H1 (cell line): Measurements from ENCODE around the gene CFAP161. TPM values are rescaled to one million over a fixed set of nuclear protein-coding genes. Genes with fewer than 3 reads are reported as not detected.

ENCODE experiments used
- CTCF ChIA-PET: fragments of 300-600 bp; sonication (Branson Sonifier 250); formaldehyde crosslinking; loops from one replicate; lab custom pipeline; 2021; ENCODE audit not compliant: partially characterized antibody; lab: Charles Lee
- POLR2A ChIA-PET: fragments of 300-600 bp; sonication (Branson Sonifier 250); formaldehyde crosslinking; loops from one replicate; lab custom pipeline; 2021; ENCODE audit warnings: inconsistent platforms; ENCODE audit not compliant: partially characterized antibody; lab: Charles Lee
- DNase-seq, 2 experiments: peaks; one replicate each; pipeline versions ENCODE4 v3.0.0 to v3.0.0-alpha.2; 2010 to 2022; ENCODE audit warnings: low spot score in 2 of 2, low read depth in 1 of 2, mixed read lengths in 1 of 2
- FAIRE-seq: peaks from 2 replicates; lab custom pipeline; 2011; peaks lifted over from hg19 to GRCh38; lab: Jason Lieb, UNC
- H2AFZ ChIP-seq: 2 replicates; pipeline ENCODE4 v1.8.1; 2012; ENCODE audit warnings: low read length, inconsistent platforms
- H2AK5ac ChIP-seq: 2 replicates; pipeline ENCODE4 v1.6.1; 2013; ENCODE audit warnings: low read depth, low read length
- H2BK120ac ChIP-seq: replicated peaks from 2 replicates; pipeline ENCODE3; 2013; ENCODE audit warnings: low read depth, low read length, inconsistent platforms
- H2BK12ac ChIP-seq: 2 replicates; pipeline ENCODE4 v1.6.1; 2013; ENCODE audit warnings: low read depth, low read length
- H2BK15ac ChIP-seq: 2 replicates; pipeline ENCODE4 v1.6.1; 2013; ENCODE audit warnings: low read length
- H2BK20ac ChIP-seq: 2 replicates; pipeline ENCODE4 v1.6.1; 2013; ENCODE audit warnings: low read length
- H2BK5ac ChIP-seq: 2 replicates; pipeline ENCODE4 v1.6.1; 2013; ENCODE audit warnings: low read depth, low read length
- H3K14ac ChIP-seq: 2 replicates; pipeline ENCODE4 v1.6.1; 2013; ENCODE audit warnings: inconsistent platforms; ENCODE audit not compliant: insufficient read length
- H3K18ac ChIP-seq: 2 replicates; pipeline ENCODE4 v1.6.1; 2013; ENCODE audit warnings: low read length; ENCODE audit errors: extremely low read depth
- H3K23ac ChIP-seq: 2 replicates; pipeline ENCODE4 v1.6.1; 2013; ENCODE audit warnings: inconsistent platforms; ENCODE audit not compliant: insufficient read length
- H3K23me2 ChIP-seq: 2 replicates; pipeline ENCODE4 v1.6.1; 2013; ENCODE audit warnings: low read depth, low read length
- H3K27ac ChIP-seq: 2 replicates; pipeline ENCODE4 v1.6.1; 2011; ENCODE audit warnings: low read depth, low read length, inconsistent platforms
- H3K27me3 ChIP-seq, 4 experiments: replicated peaks in 1 of 4; 1 replicate in 1 of 4; 2 replicates in 3 of 4; pipeline versions ENCODE4 v1.6.1 to v1.8.1; 2011 to 2013; ENCODE audit warnings: low read length in 3 of 4, mild to moderate bottlenecking in 3 of 4, inconsistent platforms in 2 of 4, mixed read lengths in 2 of 4, moderate library complexity in 1 of 4; ENCODE audit not compliant: control insufficient read depth in 3 of 4, insufficient read depth in 3 of 4; ENCODE audit errors: extremely low read depth in 1 of 4
- H3K36me3 ChIP-seq, 4 experiments: 2 replicates each; pipeline versions ENCODE4 v1.6.1 to v1.8.1; 2011 to 2013; ENCODE audit warnings: mild to moderate bottlenecking in 4 of 4, low read length in 3 of 4, moderate library complexity in 2 of 4, control low read depth in 1 of 4, inconsistent platforms in 1 of 4; ENCODE audit not compliant: insufficient read depth in 4 of 4, control insufficient read depth in 2 of 4
- H3K4ac ChIP-seq: replicated peaks from 2 replicates; pipeline ENCODE3; 2013; ENCODE audit warnings: low read length, low read depth, mixed read lengths, inconsistent platforms; ENCODE audit not compliant: insufficient read length
- H3K4me1 ChIP-seq, 4 experiments: replicated peaks in 1 of 4; 1 replicate in 1 of 4; 2 replicates in 3 of 4; pipeline versions ENCODE4 v1.6.1 to v1.8.1; 2011 to 2013; ENCODE audit warnings: low read length in 3 of 4, inconsistent platforms in 2 of 4, mixed read lengths in 1 of 4; ENCODE audit not compliant: insufficient read depth in 4 of 4, control insufficient read depth in 3 of 4
- H3K4me2 ChIP-seq, 2 experiments: 2 replicates each; pipeline versions ENCODE4 v1.6.1 to v1.8.1; 2011 to 2013; ENCODE audit warnings: low read depth in 2 of 2, low read length in 2 of 2, control low read depth in 1 of 2, inconsistent platforms in 1 of 2, mild to moderate bottlenecking in 1 of 2; ENCODE audit not compliant: insufficient read depth in 1 of 2
- H3K4me3 ChIP-seq, 4 experiments: fragments of 200-600, 300-600 bp in 1 of 4; sonication (generic), shearing (Covaris generic), sonication (Bioruptor Twin) in 1 of 4; 2 replicates each; pipeline versions ENCODE4 v1.5.1 to v1.8.1; 2011 to 2016; ENCODE audit warnings: low read length in 4 of 4, low read depth in 3 of 4, control low read depth in 2 of 4, inconsistent platforms in 2 of 4, mild to moderate bottlenecking in 2 of 4, mixed read lengths in 1 of 4, moderate library complexity in 1 of 4; ENCODE audit not compliant: insufficient read depth in 2 of 4; ENCODE audit errors: extremely low read depth in 1 of 4
- H3K56ac ChIP-seq: replicated peaks from 2 replicates; pipeline ENCODE3; 2013; ENCODE audit warnings: low read depth, mild to moderate bottlenecking, mixed read lengths, low read length, inconsistent platforms; ENCODE audit not compliant: insufficient read length
- H3K79me1 ChIP-seq: 2 replicates; pipeline ENCODE4 v1.6.1; 2013; ENCODE audit warnings: low read depth, low read length, control low read depth
- H3K79me2 ChIP-seq, 2 experiments: 2 replicates each; pipeline versions ENCODE4 v1.6.1 to v1.8.1; 2012 to 2013; ENCODE audit warnings: low read length in 2 of 2, mild to moderate bottlenecking in 2 of 2, inconsistent platforms in 1 of 2; ENCODE audit not compliant: insufficient read depth in 2 of 2, control insufficient read depth in 1 of 2
- H3K9ac ChIP-seq, 4 experiments: replicated peaks in 1 of 4; 1 replicate in 1 of 4; 2 replicates in 3 of 4; pipeline versions ENCODE4 v1.6.1 to v1.8.1; 2011 to 2013; ENCODE audit warnings: low read depth in 3 of 4, low read length in 3 of 4, control low read depth in 2 of 4, mild to moderate bottlenecking in 2 of 4, moderate library complexity in 2 of 4, inconsistent platforms in 1 of 4; ENCODE audit errors: extremely low read depth in 1 of 4
- H3K9me3 ChIP-seq, 2 experiments: 2 replicates each; pipeline versions ENCODE4 v1.6.1 to v1.8.1; 2012 to 2013; ENCODE audit warnings: mild to moderate bottlenecking in 2 of 2, moderate library complexity in 2 of 2, control low read depth in 1 of 2, inconsistent platforms in 1 of 2, low read depth in 1 of 2, low read length in 1 of 2, mixed read lengths in 1 of 2; ENCODE audit not compliant: insufficient read depth in 2 of 2
- H4K20me1 ChIP-seq, 2 experiments: replicated peaks in 1 of 2; 2 replicates each; pipeline versions ENCODE3 to v1.8.1; 2011 to 2013; ENCODE audit warnings: inconsistent platforms in 2 of 2, low read length in 2 of 2, mild to moderate bottlenecking in 1 of 2; ENCODE audit not compliant: insufficient read depth in 2 of 2, control insufficient read depth in 1 of 2
- H4K5ac ChIP-seq: 2 replicates; pipeline ENCODE4 v1.6.1; 2013; ENCODE audit warnings: low read length, low read depth, mixed read lengths, inconsistent platforms; ENCODE audit not compliant: insufficient read length
- H4K8ac ChIP-seq: 2 replicates; pipeline ENCODE4 v1.8.0; 2013; ENCODE audit warnings: mild to moderate bottlenecking, moderate library complexity, low read length, inconsistent platforms; ENCODE audit not compliant: insufficient read depth; ENCODE audit errors: extremely low read depth
- H4K91ac ChIP-seq: replicated peaks from 2 replicates; pipeline ENCODE3; 2013; ENCODE audit warnings: low read length, mixed read lengths, inconsistent platforms; ENCODE audit not compliant: insufficient read length
- KDM1A ChIP-seq: fragments of 200-600, 300-600 bp; sonication (generic); IDR thresholded peaks from 2 replicates; pipeline ENCODE4 v1.7.1; 2016; ENCODE audit warnings: mild to moderate bottlenecking, low read length, borderline replicate concordance
- WGBS, 2 experiments: shearing (Covaris generic) in 1 of 2; methylation state at CpG; one replicate each; pipeline versions ENCODE4 v1.1.6 to v1.1.7; 2013 to 2015; ENCODE audit warnings: low lambda C conversion rate in 2 of 2, mixed read lengths in 2 of 2, inconsistent platforms in 1 of 2, low coverage in 1 of 2, missing lambda C conversion rate in 1 of 2; ENCODE audit not compliant: insufficient replicate concordance in 2 of 2, insufficient coverage in 1 of 2, insufficient read length in 1 of 2; ENCODE audit errors: extremely low coverage in 1 of 2, missing lambda C conversion rate in 1 of 2; 5-methylcytosine and 5-hydroxymethylcytosine counted together
- polyA plus RNA-seq, 7 experiments: library from polyadenylated mRNA; depleted of rRNA in 3 of 7; stranded (reverse) in 5 of 7; unstranded in 2 of 7; fragments of >200 nt in 5 of 7; fragments of 200-250 nt in 2 of 7; gene quantifications; 1 replicate in 5 of 7; 2 replicates in 1 of 7; 4 replicates in 1 of 7; pipeline versions ENCODE4 v1.2.1 to v1.2.3, GENCODE V29; 2011 to 2013; ENCODE audit warnings: missing spikeins in 2 of 7, mixed read lengths in 2 of 7
- total RNA-seq: library from RNA; stranded (reverse); fragmentation: NEBNext Ultra II Directional; extraction: Animal tissue kit (Norgen Biotek cat#: 25700); gene quantifications from 2 replicates; pipeline ENCODE4 v1.2.1, GENCODE V29; 2021

Gene CFAP161
- total and polyA plus RNA-seq, 2 of the 8 experiments (the other 6 are each of a cell fraction or from before 2014, with no cell fraction given), result 0.05 TPM; not detected in 1

DNA sequence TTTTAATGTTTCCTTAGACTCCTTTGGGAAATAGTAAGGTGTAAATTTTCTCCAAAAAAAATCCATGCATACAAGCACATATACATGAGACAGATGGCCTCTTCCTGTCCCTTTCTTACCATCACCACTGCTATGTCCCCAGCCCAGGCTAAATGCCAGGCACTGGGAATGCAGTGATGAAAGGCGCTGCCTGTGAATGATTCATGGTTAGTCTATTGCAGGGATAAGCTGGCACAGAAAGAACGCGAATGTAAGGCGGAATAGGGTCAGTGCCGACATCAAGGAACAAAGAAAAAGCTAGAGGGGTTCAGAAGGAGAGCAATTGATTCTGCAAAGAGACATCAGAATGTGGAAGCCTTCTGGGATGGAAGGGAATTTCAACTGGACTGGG, 36.2 kb upstream of the CFAP161 start:
- Histone ChIP-seq H3K36me3 (no peaks in the 10 kb centered on the region), H2BK12ac (no peak overlapping the region), H2BK5ac (no peak overlapping the region), H3K18ac (no peak overlapping the region), H2AK5ac (no peak overlapping the region), H4K91ac (no peak overlapping the region), H4K8ac (no peak overlapping the region), H3K4me1 (no peaks in the 10 kb centered on the region), H2BK120ac (no peak overlapping the region), H3K14ac (no peak overlapping the region), H4K5ac (no peak overlapping the region), H2BK15ac (no peak overlapping the region), H3K23me2 (no peaks in the 10 kb centered on the region), H3K4me3 (no peak overlapping the region), H3K56ac (no peak overlapping the region), H2BK20ac (no peak overlapping the region), H3K27ac (no peak overlapping the region), H3K4me2 (no peak overlapping the region), H4K20me1 (no peaks in the 10 kb centered on the region), H3K23ac (no peak overlapping the region), H3K27me3 (no peaks in the 10 kb centered on the region), H3K9me3 (no peaks in the 10 kb centered on the region), H3K4ac (no peak overlapping the region), H3K9ac (no peak overlapping the region; a peak in 1 of 7 replicates), H2AFZ (no peak overlapping the region), H3K79me1 (no peaks in the 10 kb centered on the region), H3K79me2 (no peaks in the 10 kb centered on the region)
- CTCF ChIA-PET, result interaction anchor here (1.0 to 6.2 kb wide), 3 partner anchors 8 to 168 kb away, joined by 3 to 22 read pairs (median 18); no protein-coding TSS in a partner anchor
- POLR2A ChIA-PET, result no interaction called here
- DNase-seq, result peak in 1 of 2 experiments; percentile 34
- 95% methylated on average over 5 of the region's 5 CpGs; no CpG with 5 or more reads in 1 of the 2 experiments for WGBS, 2 experiments
- FAIRE-seq, result no peak
- no peak for TF ChIP-seq KDM1A
